Endothelial cell of umbilical vein (primary cell): ENCODE measurements around the gene GAB2.

Experiments
- CTCF ChIP-seq, 2 donors: IDR thresholded peaks; 1 replicate in 1 of 2; 2 replicates in 1 of 2; pipeline ENCODE4 v1.5.1; 2011; ENCODE audit warnings: low read length in 2 of 2, mild to moderate bottlenecking in 2 of 2, moderate library complexity in 2 of 2, control low read depth in 1 of 2, inconsistent platforms in 1 of 2, low read depth in 1 of 2; ENCODE audit not compliant: insufficient read depth in 1 of 2; ENCODE audit errors: extremely low read depth in 1 of 2
- MAX ChIP-seq: IDR thresholded peaks from 2 replicates; pipeline ENCODE4 v1.6.1; 2011; ENCODE audit not compliant: insufficient read depth, insufficient read length
- POLR2A ChIP-seq: IDR thresholded peaks from 2 replicates; pipeline ENCODE4 v1.6.1; 2012; ENCODE audit warnings: low read depth, mild to moderate bottlenecking, control low read depth, low read length

GRCh38 chr11:78400702-78401101 lies 16.9 kb downstream of the GAB2 start:
- no peak for TF ChIP-seq CTCF (IDR thresholded peaks at IDR 0.05; ENCODE audit: extremely low read depth in 1 of 2, insufficient read depth in 1 of 2, low read depth in 1 of 2, low read length in 2 of 2)
- TF ChIP-seq POLR2A = no peak
- no peak for TF ChIP-seq MAX
